Measurements from ENCODE around the gene UBAC2. TPM values are rescaled to one million over a fixed set of nuclear protein-coding genes. Genes with fewer than 3 reads are reported as not detected.

The UBAC2 gene
- total RNA-seq, 2 experiments from 2014 or later: 26.8 to 28.5 TPM

DNA sequence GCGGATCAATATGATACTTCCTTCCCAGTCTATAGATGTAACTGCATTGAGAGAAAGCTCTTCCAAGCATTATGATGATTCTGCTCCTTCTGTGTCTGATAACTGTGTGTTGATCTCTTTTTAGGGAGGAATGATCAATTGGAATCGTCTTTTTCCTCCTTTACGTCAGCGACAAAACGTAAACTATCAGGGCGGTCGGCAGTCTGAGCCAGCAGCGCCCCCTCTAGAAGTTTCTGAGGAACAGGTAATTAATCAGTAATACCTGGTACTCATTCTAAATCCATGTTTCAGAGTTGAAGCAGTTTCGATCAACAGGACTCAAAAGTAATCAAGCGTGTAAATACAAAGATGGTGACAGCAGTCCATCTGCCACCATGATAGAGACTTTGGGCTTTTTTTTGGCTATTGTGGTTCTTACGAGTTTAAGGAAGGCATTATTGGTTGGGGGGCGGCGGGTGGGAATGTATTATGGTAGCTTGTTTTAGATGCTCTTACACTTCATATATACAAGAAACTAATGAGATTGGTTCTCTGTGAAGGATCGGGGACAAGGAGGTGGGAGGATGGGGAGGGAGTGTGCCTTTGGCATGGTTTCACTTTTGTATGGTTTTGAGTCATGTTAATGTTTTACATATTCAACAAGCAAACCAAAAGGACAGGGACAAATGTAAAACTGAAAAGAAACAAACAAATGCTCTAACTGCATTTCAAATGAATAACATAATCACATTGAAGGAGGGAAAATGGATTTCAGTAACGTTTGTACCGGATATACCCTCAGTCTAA lies 167.2 kb downstream of the UBAC2 start:
- BruUV-seq (replicated peaks): no TSS peak
- ChIA-PET POLR2A (no interaction called here), CTCF (ENCODE audit: unreplicated experiment) (no interaction called here)
- DNase-seq (ENCODE audit: low spot score): no peak
- intact Hi-C loops (cut with micrococcal nuclease; ENCODE audit: unreplicated experiment): no loop called here
- H3K9me2 ChIP-seq (ENCODE audit: insufficient read depth, low read length): no peaks in the 10 kb centered on the region
- H3K4me3 ChIP-seq (ENCODE audit: low read depth, low read length, poor library complexity, severe bottlenecking): no peak overlapping the region
- H3K36me3 ChIP-seq (ENCODE audit: insufficient read depth, low read length): peaks cover 15% of the 10 kb centered on the region; the same call in 1 of the 2 replicates
- no peaks in the 10 kb centered on the region for H4K20me1 ChIP-seq (ENCODE audit: insufficient read depth, low read length)
- no peaks in the 10 kb centered on the region for H3K9me3 ChIP-seq (ENCODE audit: low read length)
- H3K4me2 ChIP-seq (ENCODE audit: low read length): no peak overlapping the region
- no peaks in the 10 kb centered on the region for H3K79me2 ChIP-seq (ENCODE audit: insufficient read depth, low read depth, low read length)
- H3K4me1 ChIP-seq (ENCODE audit: insufficient read depth, low read length, poor library complexity, severe bottlenecking): no peaks in the 10 kb centered on the region
- no peak overlapping the region for H3K27ac ChIP-seq (ENCODE audit: low read depth, low read length, poor library complexity, severe bottlenecking)
- H2AFZ ChIP-seq (ENCODE audit: low read length): no peak overlapping the region
- TF ChIP-seq CTCF (conservative IDR thresholded peaks at IDR 0.05; ENCODE audit: low read length): no peak
- no peak for TF ChIP-seq EZH2phosphoT487 (IDR thresholded peaks at IDR 0.05; ENCODE audit: borderline replicate concordance, low read depth, low read length)

DNA sequence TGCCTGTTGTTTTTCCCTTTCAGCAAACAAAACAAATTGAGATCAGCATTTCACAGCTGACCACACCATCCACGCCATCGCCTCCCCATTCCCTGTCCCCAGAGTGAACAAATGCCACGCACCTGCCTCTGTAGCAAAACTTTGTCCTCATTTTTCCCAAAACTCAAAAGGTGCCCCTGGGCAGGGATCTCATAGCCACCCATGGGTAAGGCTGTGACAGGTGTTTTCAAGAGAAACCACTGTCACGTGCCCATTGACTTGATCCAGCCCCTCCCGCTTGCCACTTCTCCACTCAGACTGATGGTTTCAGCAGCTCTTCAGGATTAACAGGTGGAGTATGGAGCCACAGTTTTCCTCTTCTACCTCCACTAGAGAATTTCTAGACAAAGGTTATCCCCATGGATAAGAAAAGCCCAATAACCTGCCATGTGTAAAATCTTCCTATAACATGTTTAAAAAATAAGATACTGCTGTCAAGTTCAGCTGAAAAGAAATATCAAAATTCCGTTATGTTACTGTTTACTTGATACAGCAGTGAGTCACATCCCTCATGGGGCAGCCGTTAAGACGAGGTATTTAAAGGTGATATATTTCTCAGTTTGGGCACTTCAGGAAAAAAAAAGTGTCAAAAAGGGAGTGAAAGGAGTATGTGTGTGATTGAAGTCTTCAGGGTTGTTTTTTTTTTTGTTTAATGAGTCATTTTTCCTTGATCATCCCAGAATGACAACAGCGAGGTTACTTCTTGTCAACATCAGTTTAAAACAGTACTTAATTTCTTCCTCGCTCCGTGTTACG lies 170.0 kb downstream of the UBAC2 start:
- no peak for DNase-seq (ENCODE audit: low spot score)
- Histone ChIP-seq H2AFZ (ENCODE audit: low read length) (no peak overlapping the region), H3K79me2 (ENCODE audit: insufficient read depth, low read depth, low read length) (no peaks in the 10 kb centered on the region), H3K27ac (ENCODE audit: low read depth, low read length, poor library complexity, severe bottlenecking) (no peak overlapping the region), H4K20me1 (ENCODE audit: insufficient read depth, low read length) (no peaks in the 10 kb centered on the region), H3K4me1 (ENCODE audit: insufficient read depth, low read length, poor library complexity, severe bottlenecking) (peaks cover 16% of the 10 kb centered on the region), H3K36me3 (ENCODE audit: insufficient read depth, low read length) (peaks cover 15% of the 10 kb centered on the region), H3K4me3 (ENCODE audit: low read depth, low read length, poor library complexity, severe bottlenecking) (no peak overlapping the region), H3K4me2 (ENCODE audit: low read length) (no peak overlapping the region), H3K9me3 (ENCODE audit: low read length) (no peaks in the 10 kb centered on the region), H3K9me2 (ENCODE audit: insufficient read depth, low read length) (no peaks in the 10 kb centered on the region)
- TF ChIP-seq CTCF (conservative IDR thresholded peaks at IDR 0.05; ENCODE audit: low read length) (no peak), EZH2phosphoT487 (IDR thresholded peaks at IDR 0.05; ENCODE audit: borderline replicate concordance, low read depth, low read length) (no peak)
- POLR2A ChIA-PET: no interaction called here
- no TSS peak for BruUV-seq (replicated peaks)
- intact Hi-C loops (cut with micrococcal nuclease; ENCODE audit: unreplicated experiment): no loop called here
- CTCF ChIA-PET (ENCODE audit: unreplicated experiment): no interaction called here

DNA sequence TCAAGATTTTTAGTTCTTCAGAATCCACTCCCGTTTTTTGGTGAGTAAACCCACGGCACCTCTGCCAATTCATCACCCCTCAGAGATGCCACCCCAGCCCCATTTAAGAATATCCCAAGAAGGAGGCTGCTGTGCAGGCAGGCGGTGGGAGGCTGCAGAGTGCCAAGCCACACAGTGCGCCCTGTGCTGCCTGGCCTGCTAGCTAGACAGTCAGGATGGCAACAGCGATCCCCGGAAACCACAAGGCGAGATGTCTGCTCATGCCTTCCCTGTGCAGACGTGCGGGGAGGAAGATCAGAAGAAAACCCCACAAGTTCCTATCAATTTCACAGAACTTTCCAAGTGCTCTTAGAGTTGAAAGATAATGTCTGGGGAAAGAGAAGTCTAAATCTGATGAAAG lies 171.3 kb downstream of the UBAC2 start:
- TF ChIP-seq EZH2phosphoT487 (IDR thresholded peaks at IDR 0.05; ENCODE audit: borderline replicate concordance, low read depth, low read length): no peak
- no peak for TF ChIP-seq CTCF (conservative IDR thresholded peaks at IDR 0.05; ENCODE audit: low read length)
- no peak overlapping the region for H3K4me3 ChIP-seq (ENCODE audit: low read depth, low read length, poor library complexity, severe bottlenecking)
- intact Hi-C loops (cut with micrococcal nuclease; ENCODE audit: unreplicated experiment): no loop called here

More for the DNA sequence above, 171.3 kb downstream of the UBAC2 start:
- Histone ChIP-seq H2AFZ (ENCODE audit: low read length) (no peak overlapping the region), H3K4me1 (ENCODE audit: insufficient read depth, low read length, poor library complexity, severe bottlenecking) (peaks cover 22% of the 10 kb centered on the region), H3K9me2 (ENCODE audit: insufficient read depth, low read length) (no peaks in the 10 kb centered on the region), H3K36me3 (ENCODE audit: insufficient read depth, low read length) (peaks cover 15% of the 10 kb centered on the region), H3K27ac (ENCODE audit: low read depth, low read length, poor library complexity, severe bottlenecking) (no peak overlapping the region), H4K20me1 (ENCODE audit: insufficient read depth, low read length) (no peaks in the 10 kb centered on the region), H3K9me3 (ENCODE audit: low read length) (no peaks in the 10 kb centered on the region), H3K4me2 (ENCODE audit: low read length) (no peak overlapping the region), H3K79me2 (ENCODE audit: insufficient read depth, low read depth, low read length) (no peaks in the 10 kb centered on the region)
- DNase-seq (ENCODE audit: low spot score): no peak
- POLR2A ChIA-PET: no interaction called here
- CTCF ChIA-PET (ENCODE audit: unreplicated experiment): no interaction called here
- BruUV-seq (replicated peaks): no TSS peak

All from OCI-LY7 (cell line).